Measurements from ENCODE around the gene LUZP2.
"Not testable (repeated sequence)": the region's sequence is repeated elsewhere in the genome, so short reads cannot be mapped to it uniquely, and the experiment has no call there.

LUZP2 gene

DNA sequence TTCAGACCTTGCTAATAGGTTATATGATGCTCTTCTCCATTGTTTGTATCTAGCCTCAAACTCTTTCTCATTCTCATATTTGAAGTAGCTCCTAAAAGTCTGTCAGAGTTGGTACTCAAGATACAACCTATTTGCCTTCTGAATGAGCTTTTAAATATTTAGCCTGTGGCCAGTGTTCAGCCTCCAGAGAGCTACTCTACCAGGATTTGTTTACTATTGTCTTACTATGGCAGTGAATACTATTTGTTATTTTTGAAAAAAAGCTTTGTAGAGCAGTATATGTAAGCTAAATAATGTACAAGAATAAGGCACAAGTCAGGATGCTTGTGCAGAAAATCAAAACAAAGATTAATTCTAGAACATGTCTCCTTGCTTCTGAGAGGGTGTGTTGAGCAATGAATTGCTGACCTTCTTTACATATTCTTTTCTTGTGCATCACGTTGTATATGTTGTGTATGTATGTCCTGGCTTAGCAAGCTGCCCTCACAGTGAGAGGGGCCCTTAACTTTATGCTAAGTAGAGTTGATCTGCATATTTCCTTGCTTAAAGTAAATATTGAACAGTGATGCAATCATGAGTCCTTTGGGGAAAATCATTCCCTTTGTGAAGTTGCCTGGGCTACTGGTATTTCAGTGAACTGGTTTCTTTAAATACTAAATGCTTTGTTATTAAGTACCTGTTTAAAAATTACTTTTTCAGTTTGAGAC, 438.0 kb downstream of the LUZP2 start:
- DNase-seq: no peak

DNA sequence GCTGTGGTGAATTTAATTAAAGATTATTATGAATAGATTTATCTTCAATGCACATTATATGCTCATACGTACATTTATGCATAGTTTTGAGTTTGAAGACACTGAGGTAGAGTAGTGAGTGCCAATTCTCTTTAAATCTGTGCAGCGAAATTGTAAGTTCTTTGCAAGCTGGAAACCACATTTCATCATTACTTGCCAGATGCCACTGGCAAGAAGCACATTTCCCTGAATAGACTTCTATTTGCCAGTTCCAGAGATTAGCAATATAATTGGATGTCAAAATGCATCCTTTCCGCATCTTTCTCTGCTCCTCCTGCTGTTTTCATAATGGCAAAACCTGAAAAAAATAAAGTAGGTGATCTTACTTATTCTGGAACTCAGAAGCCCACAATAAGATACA, 448.0 kb downstream of the LUZP2 start:
- DNase-seq: no peak

DNA sequence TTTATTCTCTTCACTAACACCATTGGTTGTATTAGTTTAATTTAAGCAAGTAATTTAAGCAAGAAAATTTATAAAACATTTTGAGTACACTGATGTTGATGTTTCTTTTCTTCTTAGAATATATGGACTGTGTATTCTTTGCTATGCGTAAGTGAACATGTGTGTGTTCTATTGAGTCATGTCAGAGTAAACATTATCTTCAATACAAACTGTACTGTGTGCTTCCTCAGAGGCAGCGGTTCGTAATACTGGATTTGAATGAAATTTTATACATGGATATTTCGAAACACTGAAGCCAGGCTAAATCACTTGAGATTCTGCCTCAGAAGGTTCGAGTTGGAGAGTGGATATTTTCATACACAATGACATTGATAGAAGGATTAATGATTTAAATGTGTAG, 452.6 kb downstream of the LUZP2 start:
- DNase-seq: no peak

DNA sequence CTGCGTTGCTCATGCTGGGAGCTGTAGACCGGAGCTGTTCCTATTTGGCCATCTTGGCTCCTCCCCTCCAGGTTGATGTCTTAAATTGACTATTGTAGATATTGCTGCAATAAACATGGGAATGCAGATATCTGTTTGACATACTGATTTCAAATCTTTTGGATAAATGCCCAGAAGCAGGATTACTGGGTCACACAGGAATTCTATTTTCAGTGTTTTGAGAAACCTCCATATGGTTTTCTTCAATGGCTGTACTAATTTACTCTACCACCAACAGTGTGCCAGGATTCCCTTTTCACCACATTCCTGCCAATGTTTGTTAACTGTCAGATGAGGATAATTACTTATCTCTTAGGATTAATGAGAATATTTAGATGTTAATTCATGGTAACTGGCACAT, 467.0 kb downstream of the LUZP2 start:
- no peak for DNase-seq

DNA sequence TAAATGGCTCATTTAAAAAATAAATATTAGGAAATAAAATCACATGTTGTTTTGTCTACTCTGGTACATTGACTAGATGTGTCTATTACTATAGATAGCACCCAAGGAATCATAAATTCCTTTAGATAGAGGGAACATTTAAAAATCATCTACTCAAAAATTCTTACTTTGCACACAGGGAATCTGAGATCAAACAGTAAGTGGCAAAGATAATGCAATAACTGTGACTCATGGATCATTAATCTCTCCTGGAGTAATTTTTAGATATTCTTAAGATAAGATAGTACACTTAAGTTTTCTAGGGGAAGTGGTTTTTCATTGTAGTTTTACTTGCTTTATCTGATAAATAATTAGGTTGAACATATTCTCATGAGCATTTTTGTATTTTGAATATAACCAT, 468.9 kb downstream of the LUZP2 start:
- DNase-seq: no peak

DNA sequence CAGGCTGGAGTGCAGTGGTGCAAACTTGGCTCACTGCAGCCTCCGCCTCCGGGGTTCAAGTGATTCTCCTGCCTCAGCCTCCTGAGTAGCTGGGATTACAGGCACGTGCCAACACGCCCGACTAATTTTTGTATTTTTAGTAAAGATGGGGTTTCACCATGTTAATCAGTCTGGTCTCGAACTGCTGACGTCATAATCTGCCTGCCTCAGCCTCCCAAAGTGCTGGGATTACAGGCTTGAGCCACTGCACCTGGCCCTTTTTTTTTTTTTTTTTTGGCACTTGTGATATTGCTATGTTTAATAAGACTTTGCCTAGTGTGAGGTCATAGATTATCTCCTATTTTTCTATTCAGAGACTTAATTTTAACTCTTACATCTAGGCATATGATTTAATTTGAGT, 497.1 kb downstream of the LUZP2 start:
- DNase-seq: not testable (repeated sequence)

DNA sequence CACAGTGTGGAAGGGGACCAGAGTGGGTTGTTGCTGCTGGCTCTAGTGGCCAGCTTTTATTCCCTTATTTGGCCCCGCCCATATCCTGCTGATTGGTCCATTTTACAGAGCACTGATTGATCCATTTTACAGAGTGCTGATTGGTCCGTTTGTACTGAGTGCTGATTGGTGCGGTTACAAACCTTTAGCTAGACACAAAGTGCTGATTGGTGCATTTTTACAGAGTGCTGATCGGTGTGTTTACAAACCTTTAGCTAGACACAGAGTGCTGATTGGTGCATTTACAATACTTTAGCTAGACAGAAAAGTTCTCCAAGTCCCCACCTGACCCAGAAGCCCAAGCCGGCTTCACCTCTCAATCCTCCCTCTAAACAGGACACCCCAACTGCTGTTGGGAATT, 503.1 kb downstream of the LUZP2 start:
- DNase-seq: not testable (repeated sequence)

DNA sequence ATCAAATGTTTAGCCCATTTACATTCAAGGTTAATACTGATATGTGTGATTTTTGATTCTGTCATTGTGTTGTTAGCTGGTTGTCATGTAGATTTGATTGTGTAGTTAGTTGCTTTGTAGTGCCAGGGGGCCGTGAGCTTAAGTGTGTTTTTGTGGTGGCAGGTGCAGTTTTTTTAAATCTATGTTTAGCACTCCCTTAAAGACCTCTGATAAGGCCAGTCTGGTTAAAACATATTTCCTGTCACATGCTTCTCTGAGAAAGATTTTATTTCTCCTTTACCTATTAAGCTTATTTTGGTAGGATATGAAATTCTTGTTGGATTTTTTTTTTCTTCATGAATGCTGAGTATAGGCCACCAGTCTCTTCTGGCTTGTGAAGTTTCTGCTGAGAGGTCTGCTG, 540.6 kb downstream of the LUZP2 start:
- DNase-seq: no peak

DNA sequence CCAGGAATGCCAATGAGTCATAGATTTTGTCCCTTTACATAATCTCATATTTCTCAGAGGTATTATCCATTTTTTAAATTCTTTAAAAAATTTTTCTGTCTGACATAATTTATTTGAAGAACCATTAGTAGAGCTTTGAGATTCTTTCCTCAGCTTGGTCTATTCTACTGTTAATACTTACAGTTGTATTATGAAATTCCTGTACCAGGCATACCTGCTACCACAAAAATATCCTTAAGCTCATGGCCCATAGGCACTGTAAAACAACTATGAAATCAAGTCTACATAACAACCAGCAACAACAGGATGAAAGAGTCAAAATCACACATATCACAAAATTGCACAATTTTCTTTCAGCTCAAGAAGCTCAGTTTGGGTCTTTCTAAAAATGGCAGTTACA, 541.3 kb downstream of the LUZP2 start:
- DNase-seq: no peak

DNA sequence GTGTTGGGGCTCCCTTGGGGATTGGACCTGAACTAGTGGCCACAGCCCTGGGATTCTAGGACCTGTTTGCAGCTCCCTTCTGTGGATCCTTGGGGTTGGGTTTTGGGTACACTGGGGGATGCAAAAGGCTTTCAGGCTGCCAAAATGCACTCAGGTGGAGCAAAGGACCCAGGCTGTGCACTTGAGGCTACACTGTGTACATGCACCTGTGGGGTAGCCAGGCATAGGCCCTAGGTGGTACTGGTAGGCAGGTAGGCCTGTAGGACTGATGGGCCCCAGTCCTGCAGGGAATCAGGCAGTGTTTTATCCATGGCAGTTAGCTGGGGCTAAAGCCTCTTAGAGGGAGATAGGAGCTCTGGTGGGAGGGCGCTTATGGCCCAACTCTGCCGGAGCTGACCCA, 542.3 kb downstream of the LUZP2 start:
- no peak for DNase-seq

DNA sequence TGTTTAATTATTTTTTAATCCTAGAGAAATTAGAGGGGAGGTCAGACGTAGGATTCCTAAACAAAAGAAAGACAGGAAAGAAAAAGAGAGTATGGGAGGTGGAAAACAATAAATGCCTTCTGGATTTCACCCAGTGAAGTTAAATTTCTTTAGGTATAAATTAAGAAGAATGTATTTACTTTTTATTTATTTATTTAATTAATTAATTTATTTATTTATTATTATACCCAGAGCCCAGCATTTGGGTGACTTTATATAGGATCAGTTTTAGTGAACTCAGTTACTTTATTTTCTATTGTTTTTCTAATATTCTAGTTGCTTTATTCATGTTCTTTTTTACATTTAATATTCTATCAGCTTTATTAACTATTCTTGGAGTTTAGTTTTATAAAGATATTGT, 551.8 kb downstream of the LUZP2 start:
- no peak for DNase-seq

DNA sequence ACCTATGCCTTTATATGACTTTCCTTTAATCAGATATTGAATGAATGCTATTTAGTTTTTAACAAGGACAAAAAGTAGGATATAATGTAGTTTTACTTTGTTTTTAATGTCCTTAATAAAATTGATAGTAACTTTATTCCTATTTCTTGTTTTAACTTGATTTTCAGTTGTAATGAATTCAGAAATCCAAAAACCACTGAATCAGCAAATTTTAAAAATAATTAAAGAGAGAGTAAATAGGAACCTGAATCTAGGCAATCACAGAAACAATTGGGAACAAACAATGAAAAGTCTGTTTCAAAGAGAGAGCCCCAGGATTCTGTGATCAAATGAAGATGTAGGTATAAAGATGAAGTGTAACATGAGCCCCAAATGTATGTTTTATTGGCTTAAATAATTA, 556.0 kb downstream of the LUZP2 start:
- DNase-seq: no peak

DNA sequence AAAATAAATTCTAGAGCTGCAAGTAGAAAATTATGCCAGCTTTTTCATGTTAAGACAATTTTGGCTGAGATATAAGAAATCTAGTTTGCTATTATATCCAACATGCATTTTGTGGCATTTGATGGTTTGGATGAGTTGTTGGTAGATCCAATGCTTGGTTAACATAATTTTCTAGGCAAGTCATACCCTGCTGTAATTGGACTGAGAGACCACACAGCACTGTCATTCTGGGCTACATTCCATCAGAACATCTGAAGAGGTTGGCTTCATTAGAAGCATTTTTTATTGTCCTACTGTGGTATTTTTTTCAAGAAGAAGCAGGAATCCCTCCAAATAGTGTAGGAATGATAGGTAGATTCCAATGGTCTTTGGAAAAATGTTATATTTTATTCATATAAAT, 561.0 kb downstream of the LUZP2 start:
- DNase-seq: no peak

DNA sequence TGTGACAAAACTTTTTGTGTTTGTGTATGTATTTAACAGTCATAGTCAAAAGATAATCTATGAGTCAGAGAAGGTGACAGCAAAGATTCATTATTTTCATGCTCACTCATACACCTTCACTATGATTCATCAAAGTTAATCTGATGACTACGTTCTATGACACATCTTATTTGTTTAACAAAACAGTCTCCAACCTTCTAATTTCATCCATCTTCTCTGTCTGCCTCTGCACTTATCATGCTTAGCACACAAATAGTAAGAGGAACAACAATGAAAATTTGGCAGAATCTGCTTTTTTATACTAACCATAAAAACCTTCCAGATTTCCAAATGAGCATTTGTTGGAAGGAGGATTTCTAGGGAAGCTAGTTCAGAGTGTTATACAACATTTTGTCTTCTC, 568.9 kb downstream of the LUZP2 start:
- no peak for DNase-seq

DNA sequence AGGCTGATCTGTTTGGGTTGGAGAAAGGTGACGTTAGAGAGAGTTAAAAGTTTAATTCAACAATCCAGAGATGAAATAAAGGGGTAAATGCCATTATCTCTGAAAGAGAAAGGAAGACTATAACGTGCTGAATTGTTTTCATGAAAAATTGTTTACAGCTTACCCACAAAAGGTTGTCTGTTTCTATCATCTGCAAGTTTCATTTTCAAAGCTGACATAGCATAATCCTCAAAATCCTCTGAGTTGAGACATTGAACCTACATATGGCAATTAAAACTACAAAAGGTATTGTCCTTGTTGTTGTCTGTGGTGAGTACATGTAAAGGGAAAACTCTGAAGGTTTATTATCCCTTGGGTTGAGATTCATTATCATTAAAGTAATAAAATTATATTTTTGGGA, 569.9 kb downstream of the LUZP2 start:
- no peak for DNase-seq

DNA sequence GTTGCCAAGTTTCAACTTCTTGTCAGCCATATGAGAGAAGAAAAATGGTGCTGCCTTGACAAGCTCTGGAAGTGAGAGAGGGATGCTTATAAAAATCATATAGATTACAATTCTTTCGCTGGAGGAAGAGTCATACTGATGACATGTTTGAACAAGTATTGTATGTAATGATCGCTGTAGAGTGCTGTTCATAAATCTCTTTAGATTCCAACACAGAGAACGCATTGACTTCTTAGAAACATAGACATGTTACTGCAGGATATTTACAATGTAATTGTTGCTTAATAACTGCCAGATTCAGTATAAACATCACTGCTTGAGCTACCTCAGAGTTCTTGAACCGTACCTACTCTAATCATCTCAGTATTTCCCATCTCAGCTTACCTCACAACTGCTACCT, 571.6 kb downstream of the LUZP2 start:
- no peak for DNase-seq

DNA sequence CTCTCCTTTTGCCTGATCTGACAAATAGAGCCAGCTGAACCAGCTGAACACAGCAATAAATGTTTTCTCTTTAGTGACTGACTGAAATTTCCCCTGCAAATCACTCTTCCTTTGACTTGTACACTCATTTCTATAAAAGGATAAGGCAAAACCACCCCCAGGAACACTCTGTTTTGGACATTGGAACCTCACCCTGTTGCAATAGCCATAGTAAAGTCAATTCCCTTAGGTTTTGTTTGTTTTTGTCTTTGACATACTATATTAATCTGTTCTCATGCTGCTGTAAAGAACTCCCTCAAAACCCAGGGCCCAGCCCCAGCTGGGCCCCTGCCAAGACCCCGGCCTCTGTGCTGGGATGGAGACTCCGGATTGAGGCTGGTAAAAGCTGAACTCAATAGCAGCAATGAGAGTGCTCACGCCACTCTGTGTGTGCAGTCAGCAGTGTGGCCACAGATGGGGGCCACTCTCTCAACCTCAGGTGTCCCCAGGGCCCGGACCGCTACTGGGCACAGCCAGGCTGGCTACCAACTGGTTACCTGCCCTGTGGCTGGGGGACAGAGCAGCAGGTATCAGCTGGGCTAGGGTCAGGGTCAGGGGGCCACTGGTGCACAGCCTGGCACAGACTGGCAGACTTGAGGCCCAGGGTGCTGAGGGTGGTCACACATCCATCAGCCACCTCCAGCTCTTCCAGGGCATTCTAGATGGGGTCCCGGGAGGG, 597.4 kb downstream of the LUZP2 start:
- DNase-seq: no peak

DNA sequence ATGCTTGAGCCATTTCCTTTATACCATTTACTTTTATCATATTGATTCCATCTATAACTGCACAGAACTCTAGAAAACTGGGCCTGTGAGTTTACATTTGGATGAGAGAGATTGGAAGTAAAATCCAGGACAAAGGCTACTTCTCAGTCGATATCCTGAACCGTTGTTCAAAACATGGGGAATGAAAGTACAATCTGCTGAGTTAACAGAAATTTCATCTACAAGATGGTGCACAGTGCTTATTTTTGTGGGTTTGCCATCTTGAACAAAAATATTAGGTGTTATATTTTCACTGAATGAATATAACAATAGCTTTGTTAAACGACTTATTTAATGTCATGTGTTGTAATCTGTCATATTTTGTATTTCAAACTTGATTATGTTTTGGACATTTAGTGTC, 622.6 kb downstream of the LUZP2 start:
- DNase-seq: no peak
